GM12873 (cell line): Measurements from ENCODE around the gene ZNF280C.

Experiments
- CTCF ChIP-seq: IDR thresholded peaks from 2 replicates; pipeline ENCODE4 v1.5.1; 2012; ENCODE audit warnings: low read depth, mild to moderate bottlenecking, moderate library complexity, low read length, control low read depth; ENCODE audit not compliant: insufficient read depth; ENCODE audit errors: missing control alignments

Gene ZNF280C

GRCh38 chrX:130184168-130184567 is 84.5 kb downstream of the ZNF280C start:
- no peak for TF ChIP-seq CTCF

- no peak for TF ChIP-seq CTCF
These were observed 89.0 kb downstream of the ZNF280C start for GRCh38 chrX:130179579-130180215.

GRCh38 chrX:130179170-130179569 is 89.5 kb downstream of the ZNF280C start:
- no peak for TF ChIP-seq CTCF

- no peak for TF ChIP-seq CTCF
These were observed 91.8 kb downstream of the ZNF280C start for GRCh38 chrX:130176942-130177341.

GRCh38 chrX:130176354-130176776 is 92.3 kb downstream of the ZNF280C start:
- TF ChIP-seq CTCF: no peak

- TF ChIP-seq CTCF: no peak
These were observed 93.8 kb downstream of the ZNF280C start for GRCh38 chrX:130174937-130175336.

GRCh38 chrX:130174045-130174704 is 94.5 kb downstream of the ZNF280C start:
- TF ChIP-seq CTCF: no peak
